Transverse colon (tissue), 4 donors: ENCODE results near the gene PRTN3.

Source experiments
- POLR2A ChIP-seq: fragments of 450-650 bp; IDR thresholded peaks from one replicate; pipeline ENCODE4 v1.6.1; 2016; ENCODE audit warnings: antibody characterized with exemption, mild to moderate bottlenecking, moderate library complexity
- POLR2AphosphoS5 ChIP-seq, 3 donors: sonication (generic); formaldehyde crosslinking; IDR thresholded peaks; one replicate each; pipeline ENCODE4 v1.6.1; 2016; ENCODE audit warnings: antibody characterized with exemption in 3 of 3
- TF ChIP-seq, protein P1 (sequence below), 5 experiments: fragments of 200-600 bp in 3 of 5; fragments of 450-650 bp in 2 of 5; sonication (generic) in 3 of 5; IDR thresholded peaks; 1 replicate in 2 of 5; 2 replicates in 3 of 5; pipeline ENCODE4 v1.5.1; 2016 to 2017; ENCODE audit warnings: antibody characterized with exemption in 5 of 5, inconsistent platforms in 3 of 5, mild to moderate bottlenecking in 2 of 5, moderate library complexity in 1 of 5

DNA sequence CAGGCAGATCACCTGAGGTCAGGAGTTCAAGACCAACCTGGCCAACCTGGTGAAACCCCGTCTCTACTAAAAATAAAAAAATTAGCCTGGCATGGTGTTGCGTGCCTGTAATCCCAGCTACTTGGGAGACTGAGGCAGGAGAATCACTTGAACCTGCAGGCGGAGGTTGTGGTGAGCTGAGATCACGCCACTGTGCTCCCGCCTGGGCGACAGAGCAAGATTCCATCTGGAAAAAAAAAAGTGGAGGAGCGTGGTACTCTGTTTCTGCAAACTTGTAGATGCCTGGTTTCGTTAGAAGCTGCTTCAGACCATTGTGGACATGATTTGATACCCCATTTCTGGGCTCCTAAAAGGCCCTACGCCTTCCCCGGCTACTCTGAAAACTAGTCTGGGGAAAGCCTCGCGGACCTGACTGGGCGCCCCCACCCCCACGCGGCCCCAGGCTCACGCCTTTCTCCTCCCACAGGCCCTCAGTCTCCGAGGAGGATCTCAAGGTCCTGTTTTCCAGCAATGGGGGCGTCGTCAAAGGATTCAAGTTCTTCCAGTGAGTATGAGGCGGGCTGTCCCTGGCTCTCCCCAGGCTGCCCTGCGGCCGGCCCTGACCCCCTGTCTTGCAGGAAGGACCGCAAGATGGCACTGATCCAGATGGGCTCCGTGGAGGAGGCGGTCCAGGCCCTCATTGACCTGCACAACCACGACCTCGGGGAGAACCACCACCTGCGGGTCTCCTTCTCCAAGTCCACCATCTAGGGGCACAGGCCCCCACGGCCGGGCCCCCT is 30.5 kb upstream of the PRTN3 start:
- TF ChIP-seq POLR2AphosphoS5 (IDR thresholded peaks at IDR 0.05) (no peak), POLR2A (no peak)
- TF ChIP-seq, protein P1, sequence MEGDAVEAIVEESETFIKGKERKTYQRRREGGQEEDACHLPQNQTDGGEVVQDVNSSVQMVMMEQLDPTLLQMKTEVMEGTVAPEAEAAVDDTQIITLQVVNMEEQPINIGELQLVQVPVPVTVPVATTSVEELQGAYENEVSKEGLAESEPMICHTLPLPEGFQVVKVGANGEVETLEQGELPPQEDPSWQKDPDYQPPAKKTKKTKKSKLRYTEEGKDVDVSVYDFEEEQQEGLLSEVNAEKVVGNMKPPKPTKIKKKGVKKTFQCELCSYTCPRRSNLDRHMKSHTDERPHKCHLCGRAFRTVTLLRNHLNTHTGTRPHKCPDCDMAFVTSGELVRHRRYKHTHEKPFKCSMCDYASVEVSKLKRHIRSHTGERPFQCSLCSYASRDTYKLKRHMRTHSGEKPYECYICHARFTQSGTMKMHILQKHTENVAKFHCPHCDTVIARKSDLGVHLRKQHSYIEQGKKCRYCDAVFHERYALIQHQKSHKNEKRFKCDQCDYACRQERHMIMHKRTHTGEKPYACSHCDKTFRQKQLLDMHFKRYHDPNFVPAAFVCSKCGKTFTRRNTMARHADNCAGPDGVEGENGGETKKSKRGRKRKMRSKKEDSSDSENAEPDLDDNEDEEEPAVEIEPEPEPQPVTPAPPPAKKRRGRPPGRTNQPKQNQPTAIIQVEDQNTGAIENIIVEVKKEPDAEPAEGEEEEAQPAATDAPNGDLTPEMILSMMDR (IDR thresholded peaks at IDR 0.05), result no peak
